ENCODE results near the gene DZIP1.
"Not testable (repeated sequence)": the region's sequence is repeated elsewhere in the genome, so short reads cannot be mapped to it uniquely, and the experiment has no call there.

Gene DZIP1, protein sequence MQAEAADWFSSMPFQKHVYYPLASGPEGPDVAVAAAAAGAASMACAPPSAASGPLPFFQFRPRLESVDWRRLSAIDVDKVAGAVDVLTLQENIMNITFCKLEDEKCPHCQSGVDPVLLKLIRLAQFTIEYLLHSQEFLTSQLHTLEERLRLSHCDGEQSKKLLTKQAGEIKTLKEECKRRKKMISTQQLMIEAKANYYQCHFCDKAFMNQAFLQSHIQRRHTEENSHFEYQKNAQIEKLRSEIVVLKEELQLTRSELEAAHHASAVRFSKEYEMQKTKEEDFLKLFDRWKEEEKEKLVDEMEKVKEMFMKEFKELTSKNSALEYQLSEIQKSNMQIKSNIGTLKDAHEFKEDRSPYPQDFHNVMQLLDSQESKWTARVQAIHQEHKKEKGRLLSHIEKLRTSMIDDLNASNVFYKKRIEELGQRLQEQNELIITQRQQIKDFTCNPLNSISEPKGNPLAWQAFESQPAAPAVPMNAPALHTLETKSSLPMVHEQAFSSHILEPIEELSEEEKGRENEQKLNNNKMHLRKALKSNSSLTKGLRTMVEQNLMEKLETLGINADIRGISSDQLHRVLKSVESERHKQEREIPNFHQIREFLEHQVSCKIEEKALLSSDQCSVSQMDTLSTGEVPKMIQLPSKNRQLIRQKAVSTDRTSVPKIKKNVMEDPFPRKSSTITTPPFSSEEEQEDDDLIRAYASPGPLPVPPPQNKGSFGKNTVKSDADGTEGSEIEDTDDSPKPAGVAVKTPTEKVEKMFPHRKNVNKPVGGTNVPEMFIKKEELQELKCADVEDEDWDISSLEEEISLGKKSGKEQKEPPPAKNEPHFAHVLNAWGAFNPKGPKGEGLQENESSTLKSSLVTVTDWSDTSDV

DNA sequence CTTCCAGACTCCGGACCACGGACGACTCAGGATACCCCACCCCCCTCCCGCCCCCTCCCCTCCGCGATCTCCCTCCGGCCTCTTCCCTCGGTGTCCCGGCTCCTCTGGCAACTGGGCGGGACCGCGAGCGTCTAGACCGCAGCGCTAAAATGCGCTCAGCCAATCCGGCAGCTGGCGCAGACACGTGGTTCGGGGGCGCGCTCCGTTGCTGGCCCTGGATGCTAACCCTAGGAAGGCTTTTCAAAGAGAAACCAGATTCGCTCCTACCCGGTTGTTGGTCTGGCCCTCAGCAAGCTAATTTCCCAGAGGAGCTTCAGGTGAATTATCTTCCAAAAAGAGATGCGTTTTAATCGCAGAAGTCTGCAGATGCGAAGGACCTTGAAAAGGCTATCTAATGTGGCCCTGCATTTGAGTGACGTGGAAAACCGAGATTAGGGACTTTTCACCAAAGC lies at the start of gene DZIP1:
DZIP1 (minus strand) TSS at position 106 of the 452 bp plus-strand sequence. CDS start 2,677 bp downstream, outside the sequence.
- Histone ChIP-seq H3K4me1 (ENCODE audit: insufficient read depth, low read length, severe bottlenecking) (no peaks in the 10 kb centered on the region), H3K9ac (ENCODE audit: low read length) (no peak within 1 kb of the TSS), H3F3A (ENCODE audit: insufficient read depth, low read length) (no peaks in the 10 kb centered on the region), H4K20me1 (ENCODE audit: insufficient read depth, low read length) (no peaks in the 10 kb centered on the region), H3K4me2 (ENCODE audit: low read length) (no peak within 1 kb of the TSS), H3K27me3 (ENCODE audit: insufficient read depth, low read length) (no peaks in the 10 kb centered on the region), H3K9me2 (ENCODE audit: low read depth, low read length) (no peaks in the 10 kb centered on the region), H3K79me2 (ENCODE audit: insufficient read depth, low read length) (no peaks in the 10 kb centered on the region), H3K4me3 (ENCODE audit: low read depth, low read length, poor library complexity, severe bottlenecking) (no peak within 1 kb of the TSS), H3K36me3 (ENCODE audit: insufficient read depth, low read length) (no peaks in the 10 kb centered on the region), H3K9me3 (ENCODE audit: low read length) (no peaks in the 10 kb centered on the region), H3K27ac (ENCODE audit: low read depth, low read length, poor library complexity, severe bottlenecking) (no peak within 1 kb of the TSS), H2AFZ (ENCODE audit: low read length) (no peak within 1 kb of the TSS)
- TF ChIP-seq, protein P1, sequence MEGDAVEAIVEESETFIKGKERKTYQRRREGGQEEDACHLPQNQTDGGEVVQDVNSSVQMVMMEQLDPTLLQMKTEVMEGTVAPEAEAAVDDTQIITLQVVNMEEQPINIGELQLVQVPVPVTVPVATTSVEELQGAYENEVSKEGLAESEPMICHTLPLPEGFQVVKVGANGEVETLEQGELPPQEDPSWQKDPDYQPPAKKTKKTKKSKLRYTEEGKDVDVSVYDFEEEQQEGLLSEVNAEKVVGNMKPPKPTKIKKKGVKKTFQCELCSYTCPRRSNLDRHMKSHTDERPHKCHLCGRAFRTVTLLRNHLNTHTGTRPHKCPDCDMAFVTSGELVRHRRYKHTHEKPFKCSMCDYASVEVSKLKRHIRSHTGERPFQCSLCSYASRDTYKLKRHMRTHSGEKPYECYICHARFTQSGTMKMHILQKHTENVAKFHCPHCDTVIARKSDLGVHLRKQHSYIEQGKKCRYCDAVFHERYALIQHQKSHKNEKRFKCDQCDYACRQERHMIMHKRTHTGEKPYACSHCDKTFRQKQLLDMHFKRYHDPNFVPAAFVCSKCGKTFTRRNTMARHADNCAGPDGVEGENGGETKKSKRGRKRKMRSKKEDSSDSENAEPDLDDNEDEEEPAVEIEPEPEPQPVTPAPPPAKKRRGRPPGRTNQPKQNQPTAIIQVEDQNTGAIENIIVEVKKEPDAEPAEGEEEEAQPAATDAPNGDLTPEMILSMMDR (IDR thresholded peaks at IDR 0.05; ENCODE audit: low read length): no peak
- TF ChIP-seq EZH2 (IDR thresholded peaks at IDR 0.05; ENCODE audit: borderline replicate concordance, low read length): no peak

DNA sequence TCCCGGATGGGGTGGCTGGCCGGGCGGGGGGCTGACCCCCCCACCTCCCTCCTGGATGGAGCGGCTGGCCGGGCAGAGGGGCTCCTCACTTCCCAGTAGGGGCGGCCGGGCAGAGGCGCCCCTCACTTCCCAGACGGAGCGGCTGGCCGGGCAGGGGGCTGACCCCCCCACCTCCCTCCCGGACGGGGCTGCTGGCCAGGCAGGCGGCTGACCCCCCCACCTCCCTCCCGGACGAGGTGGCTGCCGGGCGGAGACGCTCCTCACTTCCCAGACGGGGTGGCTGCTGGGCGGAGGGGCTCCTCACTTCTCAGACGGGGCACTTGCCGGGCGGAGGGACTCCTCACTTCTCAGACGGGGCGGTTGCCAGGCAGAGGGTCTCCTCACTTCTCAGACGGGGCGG lies 46.5 kb upstream of the DZIP1 start:
- not testable (repeated sequence) for H4K20me1 ChIP-seq (ENCODE audit: insufficient read depth, low read length); H3K36me3 ChIP-seq (ENCODE audit: insufficient read depth, low read length); H3K27me3 ChIP-seq (ENCODE audit: insufficient read depth, low read length); H2AFZ ChIP-seq (ENCODE audit: low read length); H3F3A ChIP-seq (ENCODE audit: insufficient read depth, low read length); H3K9me2 ChIP-seq (ENCODE audit: low read depth, low read length); H3K4me3 ChIP-seq (ENCODE audit: low read depth, low read length, poor library complexity, severe bottlenecking); H3K27ac ChIP-seq (ENCODE audit: low read depth, low read length, poor library complexity, severe bottlenecking); H3K9ac ChIP-seq (ENCODE audit: low read length); H3K4me2 ChIP-seq (ENCODE audit: low read length); H3K4me1 ChIP-seq (ENCODE audit: insufficient read depth, low read length, severe bottlenecking)
- H3K9me3 ChIP-seq (ENCODE audit: low read length): peaks cover 23% of the 10 kb centered on the region
- peaks cover 39% of the 10 kb centered on the region for H3K79me2 ChIP-seq (ENCODE audit: insufficient read depth, low read length)

DNA sequence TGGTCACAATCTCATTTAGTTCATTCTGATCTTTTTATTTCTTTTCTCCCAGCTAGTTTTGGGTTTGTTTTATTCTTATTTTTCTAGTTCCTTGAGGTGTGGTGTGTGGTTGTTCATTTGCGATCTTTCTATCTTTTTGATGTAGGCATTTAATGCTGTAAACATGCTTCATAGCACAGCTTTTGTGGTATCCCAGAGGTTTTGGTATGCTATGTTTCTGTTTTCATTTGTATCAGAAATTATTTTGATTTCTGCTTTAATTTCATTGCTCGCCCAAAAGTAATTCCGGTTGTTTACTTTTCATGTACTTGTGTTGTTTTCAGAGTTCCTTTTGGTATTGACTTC lies 45.0 kb upstream of the DZIP1 start:
- Histone ChIP-seq H3K4me1 (ENCODE audit: insufficient read depth, low read length, severe bottlenecking) (no peaks in the 10 kb centered on the region), H3K27ac (ENCODE audit: low read depth, low read length, poor library complexity, severe bottlenecking) (no peak overlapping the region), H3K36me3 (ENCODE audit: insufficient read depth, low read length) (0 out of 2 replicates have a peak, but pooled peaks cover 2% of the 10 kb centered on the region), H4K20me1 (ENCODE audit: insufficient read depth, low read length) (no peaks in the 10 kb centered on the region), H3K9ac (ENCODE audit: low read length) (no peak overlapping the region), H3F3A (ENCODE audit: insufficient read depth, low read length) (no peaks in the 10 kb centered on the region), H3K79me2 (ENCODE audit: insufficient read depth, low read length) (peaks cover 51% of the 10 kb centered on the region), H3K9me3 (ENCODE audit: low read length) (peaks cover 28% of the 10 kb centered on the region), H2AFZ (ENCODE audit: low read length) (no peak overlapping the region), H3K4me2 (ENCODE audit: low read length) (no peak overlapping the region), H3K9me2 (ENCODE audit: low read depth, low read length) (no peaks in the 10 kb centered on the region), H3K4me3 (ENCODE audit: low read depth, low read length, poor library complexity, severe bottlenecking) (no peak overlapping the region), H3K27me3 (ENCODE audit: insufficient read depth, low read length) (no peaks in the 10 kb centered on the region)
- no peak for TF ChIP-seq EZH2 (IDR thresholded peaks at IDR 0.05; ENCODE audit: borderline replicate concordance, low read length)
- TF ChIP-seq, protein P1 (IDR thresholded peaks at IDR 0.05; ENCODE audit: low read length): no peak

DNA sequence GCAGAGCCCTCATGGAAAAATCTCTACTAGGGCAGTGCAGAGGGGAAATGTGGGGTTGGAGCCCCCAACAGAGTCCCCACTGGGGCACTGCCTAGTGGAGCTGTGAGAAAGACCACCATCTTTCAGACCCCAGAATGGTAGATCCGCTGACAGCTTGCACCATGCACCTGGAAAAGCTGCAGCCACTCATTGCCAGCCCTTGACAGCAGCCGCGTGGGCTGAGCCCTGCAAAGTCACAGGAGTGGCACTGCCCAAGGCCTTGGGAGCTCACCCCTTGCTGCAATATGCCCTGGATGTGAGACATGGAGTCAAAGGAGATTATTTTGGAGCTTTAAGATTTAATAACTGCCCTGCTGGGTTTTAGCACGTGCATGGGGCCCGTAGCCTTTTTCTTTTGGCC lies 40.5 kb upstream of the DZIP1 start:
- H3K27ac ChIP-seq (ENCODE audit: low read depth, low read length, poor library complexity, severe bottlenecking); H3K9ac ChIP-seq (ENCODE audit: low read length); H3K4me2 ChIP-seq (ENCODE audit: low read length); H2AFZ ChIP-seq (ENCODE audit: low read length); H3K4me1 ChIP-seq (ENCODE audit: insufficient read depth, low read length, severe bottlenecking); H3F3A ChIP-seq (ENCODE audit: insufficient read depth, low read length); H3K4me3 ChIP-seq (ENCODE audit: low read depth, low read length, poor library complexity, severe bottlenecking); H3K9me2 ChIP-seq (ENCODE audit: low read depth, low read length); H3K27me3 ChIP-seq (ENCODE audit: insufficient read depth, low read length); H4K20me1 ChIP-seq (ENCODE audit: insufficient read depth, low read length): not testable (repeated sequence)
- Histone ChIP-seq H3K36me3 (ENCODE audit: insufficient read depth, low read length) (peaks cover 22% of the 10 kb centered on the region), H3K9me3 (ENCODE audit: low read length) (peaks cover 26% of the 10 kb centered on the region), H3K79me2 (ENCODE audit: insufficient read depth, low read length) (peaks cover 93% of the 10 kb centered on the region)
